DLD1 (cell line): Measurements from ENCODE around the gene ACSM6.

ENCODE experiments used
- in situ Hi-C: cut with HindIII; loops from 2 replicates; pipeline ENCODE4 v1.10.0; 2017; ENCODE audit warnings: low sequenced_read_pairs

The ACSM6 gene

GRCh38 chr10:95243318-95243617 is 49.2 kb downstream of the ACSM6 start:
- in situ Hi-C loops, result loop anchor here (10.0 kb wide), 1 partner anchor 58 kb away; no protein-coding TSS in a partner anchor

- in situ Hi-C loops, result loop anchor here (10.0 kb wide), 1 partner anchor 59 kb away; no protein-coding TSS in a partner anchor
Observed at GRCh38 chr10:95244152-95244551, 50.1 kb downstream of the ACSM6 start.

DNA sequence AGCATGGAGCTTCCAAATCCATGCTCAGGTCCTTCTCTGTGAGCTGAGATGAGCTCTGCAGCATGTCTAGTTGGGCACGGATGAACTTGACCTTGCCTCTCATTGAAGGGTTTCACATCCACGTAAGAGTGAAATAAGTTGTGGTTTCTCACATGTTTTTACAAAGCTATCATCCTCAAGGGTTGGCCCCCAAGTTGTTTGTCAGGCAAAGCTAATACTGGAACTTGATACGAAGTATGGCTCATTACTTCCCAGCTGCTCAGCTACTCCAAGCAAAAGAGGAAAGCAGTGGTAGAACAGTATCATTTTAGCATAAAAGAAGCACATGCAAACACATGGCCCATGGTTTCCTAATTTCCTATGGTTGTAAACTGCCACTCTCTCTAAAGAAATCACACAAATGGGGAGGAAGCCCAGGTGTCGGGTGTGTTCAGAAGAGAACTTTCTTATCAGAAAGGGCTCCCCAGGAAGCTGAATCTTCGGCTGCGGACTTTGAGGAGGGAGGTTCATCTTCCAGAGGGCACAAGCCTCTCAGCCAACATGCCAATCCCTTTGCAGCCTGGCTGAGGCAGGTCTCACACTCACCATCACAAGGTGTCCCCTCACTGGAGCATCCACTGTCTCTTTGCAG is 51.5 kb downstream of the ACSM6 start:
- in situ Hi-C loops, result loop anchor here (10.0 kb wide), 1 partner anchor 61 kb away; no protein-coding TSS in a partner anchor

DNA sequence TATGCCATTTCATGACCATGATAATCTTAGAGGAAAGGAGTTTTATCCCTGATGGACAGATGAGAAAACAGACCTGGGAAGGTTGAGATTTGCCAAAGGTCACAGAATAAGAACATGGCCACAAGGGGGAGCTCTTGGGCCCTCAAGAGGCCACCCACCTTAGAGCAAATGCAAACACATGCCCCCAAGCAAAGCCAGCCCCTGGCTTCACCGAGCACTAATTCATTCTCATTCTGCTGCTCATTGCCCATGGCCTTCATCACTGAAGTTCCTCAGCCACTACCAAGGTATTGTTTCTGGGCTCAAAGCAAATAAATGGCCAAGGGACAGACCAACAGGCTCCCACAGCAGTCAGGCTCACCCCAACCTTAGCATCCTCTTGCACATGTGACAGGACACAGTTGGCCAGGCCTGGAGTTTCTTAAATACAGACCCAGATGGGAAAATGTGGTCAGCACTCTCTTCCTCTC is 52.6 kb downstream of the ACSM6 start:
- in situ Hi-C loops, result loop anchor here (10.0 kb wide), 1 partner anchor 62 kb away; no protein-coding TSS in a partner anchor

- in situ Hi-C loops, result loop anchor here (10.0 kb wide), 1 partner anchor 63 kb away; no protein-coding TSS in a partner anchor
Observed at GRCh38 chr10:95247200-95247880, 53.3 kb downstream of the ACSM6 start.

DNA sequence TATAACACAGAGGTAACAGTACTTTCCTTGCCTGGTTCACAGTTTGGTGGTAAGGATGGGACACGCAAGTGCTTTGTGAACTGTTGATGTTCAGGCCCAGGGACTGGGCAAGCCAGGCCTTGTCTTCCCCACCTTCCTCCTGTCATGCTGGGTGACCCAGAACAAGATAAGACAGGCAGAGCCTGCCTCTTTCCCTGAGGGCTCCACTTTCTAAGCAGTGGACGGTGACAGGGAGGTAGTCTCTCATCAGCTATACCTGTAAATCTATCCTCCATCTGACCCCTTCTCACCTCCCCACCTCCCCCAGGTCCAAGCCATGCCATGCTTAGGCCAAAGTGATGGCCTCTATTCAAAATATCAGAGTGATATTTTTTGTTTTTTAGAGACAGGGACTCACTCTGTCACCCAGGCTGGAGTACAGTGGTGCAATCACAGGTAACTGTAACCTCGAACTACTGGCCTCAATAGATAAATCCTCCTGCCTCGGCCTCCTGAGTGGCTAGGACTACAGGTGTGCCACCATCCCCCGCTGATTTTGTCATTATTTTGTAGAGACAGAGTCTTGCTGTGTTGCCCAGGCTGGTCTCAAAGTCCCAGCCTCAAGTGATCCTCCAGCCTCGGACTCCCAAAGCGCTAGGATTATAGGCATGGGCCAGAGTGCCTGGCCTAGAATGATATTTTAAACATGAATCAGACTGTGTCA is 54.0 kb downstream of the ACSM6 start:
- in situ Hi-C loops, result loop anchor here (10.0 kb wide), 1 partner anchor 63 kb away; no protein-coding TSS in a partner anchor

DNA sequence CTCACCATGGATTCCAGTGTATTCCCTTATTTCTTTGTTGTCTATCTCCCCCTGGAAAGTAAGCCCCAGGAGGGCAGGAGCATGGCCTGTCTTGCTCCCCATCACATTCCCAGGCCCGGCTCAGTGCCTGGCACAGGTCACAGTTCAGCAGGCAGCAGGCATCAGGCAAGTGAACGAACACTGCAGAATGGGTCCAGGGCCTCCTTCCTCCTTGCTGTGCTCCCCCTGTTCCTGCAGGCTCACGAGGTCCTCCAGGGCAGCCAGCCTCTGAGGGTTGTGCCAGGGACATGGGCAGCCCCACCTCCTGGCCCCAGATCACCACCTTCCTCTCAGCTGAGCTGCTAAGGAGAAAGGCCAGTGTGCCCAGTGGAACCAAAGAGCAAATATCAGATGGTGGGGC is 55.0 kb downstream of the ACSM6 start:
- in situ Hi-C loops, result loop anchor here (10.0 kb wide), 1 partner anchor 64 kb away; no protein-coding TSS in a partner anchor

- in situ Hi-C loops, result loop anchor here (10.0 kb wide), 1 partner anchor 65 kb away; no protein-coding TSS in a partner anchor
Observed at GRCh38 chr10:95249467-95249866, 55.4 kb downstream of the ACSM6 start.

DNA sequence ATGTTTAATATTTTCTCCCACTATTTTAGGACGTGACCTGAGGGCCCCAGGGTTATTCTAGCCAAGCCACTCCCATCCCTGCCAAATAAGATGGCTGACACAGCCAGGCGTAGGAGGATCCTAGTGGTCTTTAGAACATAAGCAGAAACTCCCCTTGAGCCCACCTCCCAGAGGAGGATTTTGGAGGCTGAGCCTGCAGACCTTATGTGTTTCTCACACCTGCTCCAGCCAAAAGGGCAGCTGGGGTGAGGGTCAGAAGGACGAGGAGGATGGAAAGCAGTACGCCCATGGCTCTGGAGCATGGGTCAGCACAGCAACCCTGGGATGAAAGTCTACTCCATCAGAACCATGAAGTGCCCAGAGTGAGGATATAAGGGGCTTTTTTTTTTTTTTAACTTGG is 56.8 kb downstream of the ACSM6 start:
- in situ Hi-C loops, result no loop called here

DNA sequence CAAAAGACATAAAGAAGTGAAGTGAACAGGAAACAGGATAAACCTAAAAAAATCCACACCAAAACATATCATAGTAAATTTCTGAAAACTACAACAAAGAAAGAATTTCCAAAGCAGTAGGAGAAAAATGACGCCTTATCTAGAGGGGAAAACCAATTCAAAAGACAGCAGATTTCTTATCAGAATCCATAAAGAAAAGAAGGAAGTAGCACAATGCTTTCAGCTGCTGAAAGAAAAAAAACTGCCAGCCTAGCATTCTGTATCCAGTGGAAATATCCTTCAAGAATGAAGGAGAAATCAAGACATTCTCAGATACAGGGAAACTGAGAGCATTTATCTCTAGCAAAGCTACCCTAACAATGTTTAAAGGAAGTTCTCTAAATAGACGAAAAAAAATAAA is 59.0 kb downstream of the ACSM6 start:
- in situ Hi-C loops, result no loop called here

GRCh38 chr10:95253686-95254085 is 59.6 kb downstream of the ACSM6 start:
- in situ Hi-C loops, result no loop called here

DNA sequence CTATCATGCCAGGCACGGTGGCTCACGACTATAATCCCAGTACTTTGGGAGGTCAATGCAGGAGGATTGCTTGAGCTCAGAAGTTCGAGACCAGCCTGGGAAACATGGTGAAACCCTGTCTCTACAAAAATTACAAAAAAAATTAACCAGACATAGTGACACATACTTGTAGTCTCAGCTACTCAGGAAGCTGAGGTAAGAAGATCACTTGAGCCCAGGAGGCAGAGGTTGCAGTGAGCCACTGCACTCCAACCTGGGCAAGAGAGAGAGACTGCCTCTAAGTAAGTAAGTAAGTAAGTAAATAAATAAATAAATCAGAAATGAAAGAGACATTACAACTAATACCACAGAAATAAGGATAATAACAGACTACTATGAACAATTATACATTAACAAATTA is 60.6 kb downstream of the ACSM6 start:
- in situ Hi-C loops, result no loop called here

- in situ Hi-C loops, result no loop called here
Observed at GRCh38 chr10:95256268-95256667, 62.2 kb downstream of the ACSM6 start.

DNA sequence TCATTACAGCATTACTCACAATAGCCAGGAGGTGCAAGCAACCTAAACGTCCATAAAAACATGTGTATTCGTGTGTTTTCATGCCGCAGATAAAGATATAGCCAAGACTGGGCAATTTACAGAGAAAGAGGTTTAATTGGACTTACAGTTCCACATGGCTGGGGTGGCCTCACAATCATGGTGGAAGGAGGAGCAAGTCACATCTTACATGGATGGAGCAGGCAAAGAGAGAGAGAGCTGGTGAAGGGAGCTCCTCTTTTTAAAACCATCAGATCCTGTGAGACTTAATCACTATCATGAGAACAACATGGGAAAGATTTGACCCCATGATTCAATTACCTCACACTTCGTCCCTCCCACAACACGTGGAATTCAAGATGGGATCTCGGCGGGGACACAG is 63.8 kb downstream of the ACSM6 start:
- in situ Hi-C loops, result no loop called here

GRCh38 chr10:95260397-95260881 is 66.4 kb downstream of the ACSM6 start:
- in situ Hi-C loops, result no loop called here

DNA sequence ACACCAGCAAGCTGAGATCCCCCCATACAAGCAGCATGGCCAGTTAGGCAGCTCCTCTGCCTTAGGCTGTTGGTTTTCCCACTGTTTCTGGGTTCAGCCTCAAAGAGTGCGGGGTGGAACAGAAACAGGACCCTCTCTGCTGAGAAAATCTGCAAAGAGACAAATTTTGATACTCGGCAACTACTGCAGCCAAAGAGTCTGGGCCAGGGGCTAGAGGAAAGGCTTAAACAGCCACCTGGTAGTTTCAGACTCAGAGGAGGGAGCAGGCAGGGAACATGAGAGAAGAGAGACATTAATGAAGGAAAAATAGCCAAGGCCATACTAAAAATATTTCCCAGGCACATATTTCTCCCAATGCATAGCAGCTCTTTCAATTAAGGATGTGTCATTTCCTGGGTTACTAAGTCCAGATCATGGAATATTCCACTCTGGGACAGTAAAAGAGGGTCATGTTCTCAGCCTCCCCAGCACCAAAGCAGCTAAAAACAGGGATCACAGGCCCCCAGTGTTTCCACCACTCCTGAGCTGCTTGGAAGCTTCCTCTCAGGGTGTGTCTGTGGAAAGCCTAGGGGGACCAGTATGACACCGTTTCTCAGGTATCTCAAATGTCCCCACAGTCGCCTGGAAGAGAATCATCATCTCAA is 67.0 kb downstream of the ACSM6 start:
- in situ Hi-C loops, result no loop called here

GRCh38 chr10:95261926-95262325 is 67.9 kb downstream of the ACSM6 start:
- in situ Hi-C loops, result no loop called here

GRCh38 chr10:95262763-95263518 is 68.9 kb downstream of the ACSM6 start:
- in situ Hi-C loops, result no loop called here

DNA sequence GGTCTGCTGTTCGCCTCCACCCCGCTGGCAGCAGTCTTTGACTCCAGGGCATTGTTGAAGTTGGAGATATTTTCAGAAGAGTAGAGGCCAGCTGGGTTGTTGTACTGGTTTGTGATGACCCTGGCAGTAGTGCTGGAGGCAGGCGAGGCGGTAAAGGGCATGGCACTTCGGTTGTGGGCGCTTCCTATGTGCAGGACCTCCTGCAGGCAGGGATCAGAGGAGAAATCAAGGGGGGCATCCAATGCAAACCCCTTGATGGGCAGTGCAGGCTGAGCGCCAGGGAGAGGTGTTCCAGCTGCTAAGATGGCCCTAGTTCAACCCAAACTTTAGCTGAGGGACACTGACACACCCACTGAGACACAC is 69.8 kb downstream of the ACSM6 start:
- in situ Hi-C loops, result no loop called here
